ENCODE results near the gene GNAI3.

GNAI3 gene

GRCh38 chr1:109584766-109585165, 36.4 kb downstream of the GNAI3 start:
- no peak overlapping the region for H3K9ac ChIP-seq (ENCODE audit: low read length)
- no peaks in the 10 kb centered on the region for H3K27me3 ChIP-seq (ENCODE audit: control insufficient read depth in 1 of 2, insufficient read depth in 2 of 2, low read length in 2 of 2)
- H3K9me3 ChIP-seq (ENCODE audit: low read length), result no peaks in the 10 kb centered on the region
- H3K4me3 ChIP-seq (ENCODE audit: low read depth in 1 of 2, low read length in 2 of 2), result no peak overlapping the region
- H3K4me1 ChIP-seq (ENCODE audit: insufficient read depth, low read length), result no peaks in the 10 kb centered on the region
- H3K36me3 ChIP-seq (ENCODE audit: insufficient read depth, low read length), result peaks cover 50% of the 10 kb centered on the region
- H3K27ac ChIP-seq (ENCODE audit: low read depth, low read length), result no peak overlapping the region

GRCh38 chr1:109586055-109586454, 37.6 kb downstream of the GNAI3 start:
- H3K27me3 ChIP-seq (ENCODE audit: control insufficient read depth in 1 of 2, insufficient read depth in 2 of 2, low read length in 2 of 2), result no peaks in the 10 kb centered on the region
- no peak overlapping the region for H3K27ac ChIP-seq (ENCODE audit: low read depth, low read length)
- no peaks in the 10 kb centered on the region for H3K4me1 ChIP-seq (ENCODE audit: insufficient read depth, low read length)

GRCh38 chr1:109589177-109589576, 40.8 kb downstream of the GNAI3 start:
- H3K27ac ChIP-seq (ENCODE audit: low read depth, low read length), result no peak overlapping the region
- H3K36me3 ChIP-seq (ENCODE audit: insufficient read depth, low read length), result peaks cover 50% of the 10 kb centered on the region

More at GRCh38 chr1:109586055-109586454, 37.6 kb downstream of the GNAI3 start:
- H3K9ac ChIP-seq (ENCODE audit: low read length), result no peak overlapping the region
- H3K4me3 ChIP-seq (ENCODE audit: low read depth in 1 of 2, low read length in 2 of 2), result no peak overlapping the region
- H3K9me3 ChIP-seq (ENCODE audit: low read length), result no peaks in the 10 kb centered on the region
- peaks cover 43% of the 10 kb centered on the region for H3K36me3 ChIP-seq (ENCODE audit: insufficient read depth, low read length)

GRCh38 chr1:109589679-109590078, 41.3 kb downstream of the GNAI3 start:
- Histone ChIP-seq H3K27ac (ENCODE audit: low read depth, low read length) (no peak overlapping the region), H3K36me3 (ENCODE audit: insufficient read depth, low read length) (peaks cover 49% of the 10 kb centered on the region), H3K4me1 (ENCODE audit: insufficient read depth, low read length) (no peaks in the 10 kb centered on the region), H3K4me3 (ENCODE audit: low read depth in 1 of 2, low read length in 2 of 2) (no peak overlapping the region), H3K9me3 (ENCODE audit: low read length) (no peaks in the 10 kb centered on the region), H3K9ac (ENCODE audit: low read length) (no peak overlapping the region), H3K27me3 (ENCODE audit: control insufficient read depth in 1 of 2, insufficient read depth in 2 of 2, low read length in 2 of 2) (no peaks in the 10 kb centered on the region)

More at GRCh38 chr1:109589177-109589576, 40.8 kb downstream of the GNAI3 start:
- H3K27me3 ChIP-seq (ENCODE audit: control insufficient read depth in 1 of 2, insufficient read depth in 2 of 2, low read length in 2 of 2), result no peaks in the 10 kb centered on the region
- no peaks in the 10 kb centered on the region for H3K4me1 ChIP-seq (ENCODE audit: insufficient read depth, low read length)
- no peaks in the 10 kb centered on the region for H3K9me3 ChIP-seq (ENCODE audit: low read length)
- H3K9ac ChIP-seq (ENCODE audit: low read length), result no peak overlapping the region
- H3K4me3 ChIP-seq (ENCODE audit: low read depth in 1 of 2, low read length in 2 of 2), result no peak overlapping the region

DNA sequence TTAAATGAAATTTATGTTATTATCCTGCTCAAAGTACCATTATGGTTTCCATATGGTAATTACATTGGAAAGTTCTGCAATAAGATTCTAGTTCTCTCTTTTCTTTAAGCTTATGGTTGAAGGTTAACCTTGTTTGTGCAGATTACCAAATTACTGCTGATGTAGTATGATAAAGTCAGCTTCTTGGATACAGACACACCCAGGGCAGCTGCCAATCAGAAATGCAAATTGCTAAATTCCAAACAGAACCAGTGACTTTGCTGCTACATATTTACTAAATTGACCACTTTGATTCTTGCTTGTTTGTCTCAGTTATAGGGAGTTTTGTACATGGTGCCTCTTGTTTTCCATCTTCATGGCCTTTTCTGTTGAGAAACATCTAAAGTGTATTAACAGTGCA, 44.5 kb downstream of the GNAI3 start:
- peaks cover 26% of the 10 kb centered on the region for H3K36me3 ChIP-seq (ENCODE audit: insufficient read depth, low read length)
- no peaks in the 10 kb centered on the region for H3K4me1 ChIP-seq (ENCODE audit: insufficient read depth, low read length)
- no peak overlapping the region for H3K4me3 ChIP-seq (ENCODE audit: low read depth in 1 of 2, low read length in 2 of 2)

DNA sequence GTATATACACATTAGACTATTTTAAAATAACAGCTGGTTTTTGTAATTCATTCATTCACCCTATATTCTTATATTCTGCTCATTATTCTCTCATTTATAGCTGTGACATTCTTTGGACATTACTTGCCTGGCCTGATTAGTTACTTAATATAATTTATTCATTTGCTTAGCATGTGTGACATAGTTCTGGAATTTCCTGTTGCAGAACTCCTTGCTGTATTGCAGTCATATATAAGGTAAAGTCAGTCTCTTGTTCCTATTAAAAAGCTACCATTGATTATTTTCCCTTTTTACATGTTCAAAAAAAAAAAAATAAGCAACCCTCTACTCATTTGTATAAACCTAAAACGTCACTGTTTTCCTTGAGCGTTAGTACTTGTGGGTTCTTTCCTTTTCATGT, 47.1 kb downstream of the GNAI3 start:
- no peaks in the 10 kb centered on the region for H3K27me3 ChIP-seq (ENCODE audit: control insufficient read depth in 1 of 2, insufficient read depth in 2 of 2, low read length in 2 of 2)
- H3K36me3 ChIP-seq (ENCODE audit: insufficient read depth, low read length), result peaks cover 19% of the 10 kb centered on the region

More for the DNA sequence above, 44.5 kb downstream of the GNAI3 start:
- no peaks in the 10 kb centered on the region for H3K27me3 ChIP-seq (ENCODE audit: control insufficient read depth in 1 of 2, insufficient read depth in 2 of 2, low read length in 2 of 2)
- H3K27ac ChIP-seq (ENCODE audit: low read depth, low read length), result no peak overlapping the region
- H3K9me3 ChIP-seq (ENCODE audit: low read length), result no peaks in the 10 kb centered on the region
- no peak overlapping the region for H3K9ac ChIP-seq (ENCODE audit: low read length)

GRCh38 chr1:109598156-109598555, 49.7 kb downstream of the GNAI3 start:
- Histone ChIP-seq H3K4me3 (ENCODE audit: low read depth in 1 of 2, low read length in 2 of 2) (no peak overlapping the region), H3K4me1 (ENCODE audit: insufficient read depth, low read length) (no peaks in the 10 kb centered on the region), H3K27ac (ENCODE audit: low read depth, low read length) (no peak overlapping the region), H3K9me3 (ENCODE audit: low read length) (no peaks in the 10 kb centered on the region), H3K36me3 (ENCODE audit: insufficient read depth, low read length) (peaks cover 6% of the 10 kb centered on the region), H3K9ac (ENCODE audit: low read length) (no peak overlapping the region), H3K27me3 (ENCODE audit: control insufficient read depth in 1 of 2, insufficient read depth in 2 of 2, low read length in 2 of 2) (no peaks in the 10 kb centered on the region)

More for the DNA sequence above, 47.1 kb downstream of the GNAI3 start:
- H3K27ac ChIP-seq (ENCODE audit: low read depth, low read length), result no peak overlapping the region
- no peaks in the 10 kb centered on the region for H3K4me1 ChIP-seq (ENCODE audit: insufficient read depth, low read length)
- H3K4me3 ChIP-seq (ENCODE audit: low read depth in 1 of 2, low read length in 2 of 2), result no peak overlapping the region
- H3K9me3 ChIP-seq (ENCODE audit: low read length), result no peaks in the 10 kb centered on the region
- H3K9ac ChIP-seq (ENCODE audit: low read length), result no peak overlapping the region

- Histone ChIP-seq H3K9ac (ENCODE audit: low read length) (no peak overlapping the region), H3K36me3 (ENCODE audit: insufficient read depth, low read length) (peaks cover 1% of the 10 kb centered on the region), H3K27ac (ENCODE audit: low read depth, low read length) (no peak overlapping the region), H3K4me3 (ENCODE audit: low read depth in 1 of 2, low read length in 2 of 2) (no peak overlapping the region), H3K9me3 (ENCODE audit: low read length) (no peaks in the 10 kb centered on the region), H3K27me3 (ENCODE audit: control insufficient read depth in 1 of 2, insufficient read depth in 2 of 2, low read length in 2 of 2) (no peaks in the 10 kb centered on the region), H3K4me1 (ENCODE audit: insufficient read depth, low read length) (no peaks in the 10 kb centered on the region)
Measured at GRCh38 chr1:109598655-109599054, 50.2 kb downstream of the GNAI3 start.

DNA sequence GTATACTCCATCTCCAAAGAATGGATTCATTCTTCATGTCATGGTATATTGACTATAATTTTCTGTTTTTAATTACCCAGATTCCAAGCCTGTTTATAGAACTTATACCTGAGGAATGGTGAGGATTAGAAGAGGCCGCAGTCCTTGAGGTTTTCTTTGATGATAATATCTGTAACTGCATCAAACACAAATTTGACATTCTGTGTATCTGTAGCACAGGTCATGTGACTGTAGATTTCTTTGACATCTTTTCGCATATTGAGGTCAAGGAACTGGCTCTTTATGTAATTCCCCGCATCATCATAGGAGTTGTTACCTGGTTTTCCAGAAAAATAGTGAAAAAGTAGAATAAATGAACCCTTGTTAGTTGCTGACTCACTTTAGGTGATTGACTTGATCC, 54.8 kb downstream of the GNAI3 start:
- Histone ChIP-seq H3K4me3 (ENCODE audit: low read depth in 1 of 2, low read length in 2 of 2) (no peak overlapping the region), H3K4me1 (ENCODE audit: insufficient read depth, low read length) (no peaks in the 10 kb centered on the region), H3K9me3 (ENCODE audit: low read length) (no peaks in the 10 kb centered on the region), H3K36me3 (ENCODE audit: insufficient read depth, low read length) (no peaks in the 10 kb centered on the region), H3K9ac (ENCODE audit: low read length) (no peak overlapping the region), H3K27ac (ENCODE audit: low read depth, low read length) (no peak overlapping the region), H3K27me3 (ENCODE audit: control insufficient read depth in 1 of 2, insufficient read depth in 2 of 2, low read length in 2 of 2) (no peaks in the 10 kb centered on the region)

DNA sequence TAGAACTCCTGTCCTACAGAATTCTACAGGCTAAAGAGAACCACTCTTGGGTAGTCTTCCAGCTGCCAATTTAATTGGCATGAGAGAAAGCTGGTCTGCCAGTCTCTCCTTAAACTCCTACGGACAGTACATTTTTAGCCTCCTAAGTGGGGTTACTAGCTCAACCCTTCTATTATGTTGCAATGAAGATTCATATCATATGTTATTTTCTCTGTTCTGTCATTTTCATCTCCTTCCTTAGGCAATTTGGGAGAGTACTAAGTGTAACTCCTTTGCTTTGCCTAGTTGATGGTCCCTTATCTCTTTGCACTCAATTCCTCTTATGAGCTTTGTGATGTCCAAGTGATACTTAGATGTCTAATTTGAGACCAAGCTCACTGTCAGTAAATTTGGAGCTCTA, 57.0 kb downstream of the GNAI3 start:
- Histone ChIP-seq H3K27me3 (ENCODE audit: control insufficient read depth in 1 of 2, insufficient read depth in 2 of 2, low read length in 2 of 2) (no peaks in the 10 kb centered on the region), H3K4me1 (ENCODE audit: insufficient read depth, low read length) (no peaks in the 10 kb centered on the region), H3K4me3 (ENCODE audit: low read depth in 1 of 2, low read length in 2 of 2) (no peak overlapping the region), H3K27ac (ENCODE audit: low read depth, low read length) (no peak overlapping the region), H3K9me3 (ENCODE audit: low read length) (no peaks in the 10 kb centered on the region), H3K36me3 (ENCODE audit: insufficient read depth, low read length) (no peaks in the 10 kb centered on the region), H3K9ac (ENCODE audit: low read length) (no peak overlapping the region)

DNA sequence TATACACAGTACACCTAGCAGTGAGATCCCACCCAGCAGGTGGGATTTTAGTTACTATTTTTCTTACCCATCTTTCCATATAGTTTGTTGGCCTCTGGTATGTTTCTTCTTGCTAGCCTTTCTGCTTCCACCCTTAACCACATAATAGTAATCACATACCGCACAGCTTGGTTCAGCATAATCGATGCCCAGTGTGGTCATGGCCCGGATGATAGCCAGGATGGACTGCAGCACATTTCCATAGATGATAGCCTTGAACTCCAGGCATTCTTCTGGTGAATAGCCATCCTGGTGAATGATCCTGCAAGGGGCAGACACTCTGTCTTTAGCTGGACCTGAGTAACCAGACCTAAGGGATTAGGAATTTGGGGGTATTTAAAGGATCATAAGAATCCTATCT, 61.5 kb downstream of the GNAI3 start:
- Histone ChIP-seq H3K27me3 (ENCODE audit: control insufficient read depth in 1 of 2, insufficient read depth in 2 of 2, low read length in 2 of 2) (no peaks in the 10 kb centered on the region), H3K4me3 (ENCODE audit: low read depth in 1 of 2, low read length in 2 of 2) (no peak overlapping the region), H3K9me3 (ENCODE audit: low read length) (no peaks in the 10 kb centered on the region), H3K9ac (ENCODE audit: low read length) (no peak overlapping the region), H3K36me3 (ENCODE audit: insufficient read depth, low read length) (no peaks in the 10 kb centered on the region), H3K27ac (ENCODE audit: low read depth, low read length) (no peak overlapping the region), H3K4me1 (ENCODE audit: insufficient read depth, low read length) (no peaks in the 10 kb centered on the region)

- Histone ChIP-seq H3K27me3 (ENCODE audit: control insufficient read depth in 1 of 2, insufficient read depth in 2 of 2, low read length in 2 of 2) (no peaks in the 10 kb centered on the region), H3K4me1 (ENCODE audit: insufficient read depth, low read length) (no peaks in the 10 kb centered on the region), H3K9ac (ENCODE audit: low read length) (no peak overlapping the region), H3K9me3 (ENCODE audit: low read length) (no peaks in the 10 kb centered on the region), H3K4me3 (ENCODE audit: low read depth in 1 of 2, low read length in 2 of 2) (no peak overlapping the region), H3K36me3 (ENCODE audit: insufficient read depth, low read length) (no peaks in the 10 kb centered on the region), H3K27ac (ENCODE audit: low read depth, low read length) (no peak overlapping the region)
Measured at GRCh38 chr1:109610609-109611307, 62.3 kb downstream of the GNAI3 start.
